Stimulated activated CD8-positive, alpha-beta memory T cell treated with anti-CD3 and anti-CD28 coated beads, Interleukin-15, amount 100 ng/mL, for 1 hour (primary cell): ENCODE measurements around the gene CRACDL.
"Not testable (repeated sequence)": the region's sequence is repeated elsewhere in the genome, so short reads cannot be mapped to it uniquely, and the experiment has no call there.

Source experiments
- DNase-seq: peaks from one replicate; pipeline ENCODE4 v3.0.0-alpha.2; 2020; ENCODE audit warnings: low read depth

Gene CRACDL

GRCh38 chr2:98903767-98904485 is 32.1 kb downstream of the CRACDL start:
- DNase-seq, result no peak

GRCh38 chr2:98903064-98903355 is 33.0 kb downstream of the CRACDL start:
- no peak for DNase-seq

- no peak for DNase-seq
Observed at GRCh38 chr2:98902209-98903063, 33.6 kb downstream of the CRACDL start.

- no peak for DNase-seq
Observed at GRCh38 chr2:98901702-98902101, 34.3 kb downstream of the CRACDL start.

GRCh38 chr2:98901291-98901690 is 34.7 kb downstream of the CRACDL start:
- no peak for DNase-seq

GRCh38 chr2:98900721-98901120 is 35.3 kb downstream of the CRACDL start:
- DNase-seq, result no peak

GRCh38 chr2:98899703-98900078 is 36.3 kb downstream of the CRACDL start:
- not testable (repeated sequence) for DNase-seq

GRCh38 chr2:98899041-98899702 is 36.9 kb downstream of the CRACDL start:
- no peak for DNase-seq

GRCh38 chr2:98898423-98898841 is 37.6 kb downstream of the CRACDL start:
- no peak for DNase-seq

- DNase-seq, result no peak
Observed at GRCh38 chr2:98897746-98898145, 38.3 kb downstream of the CRACDL start.

- DNase-seq, result no peak
Observed at GRCh38 chr2:98896944-98897343, 39.1 kb downstream of the CRACDL start.

- DNase-seq, result no peak
Observed at GRCh38 chr2:98896416-98896815, 39.6 kb downstream of the CRACDL start.

GRCh38 chr2:98895901-98896300 is 40.1 kb downstream of the CRACDL start:
- DNase-seq, result no peak

- DNase-seq, result no peak
Observed at GRCh38 chr2:98895221-98895620, 40.8 kb downstream of the CRACDL start.

- DNase-seq, result no peak
Observed at GRCh38 chr2:98894331-98895000, 41.6 kb downstream of the CRACDL start.

- DNase-seq, result no peak
Observed at GRCh38 chr2:98893911-98894321, 42.1 kb downstream of the CRACDL start.

- DNase-seq, result no peak
Observed at GRCh38 chr2:98892871-98893270, 43.2 kb downstream of the CRACDL start.

- no peak for DNase-seq
Observed at GRCh38 chr2:98891591-98891990, 44.4 kb downstream of the CRACDL start.

GRCh38 chr2:98886066-98886554 is 49.9 kb downstream of the CRACDL start:
- no peak for DNase-seq

- DNase-seq, result no peak
Observed at GRCh38 chr2:98884658-98885057, 51.4 kb downstream of the CRACDL start.

GRCh38 chr2:98883780-98884211 is 52.2 kb downstream of the CRACDL start:
- no peak for DNase-seq
